Measurements from ENCODE around the gene NUP62. TPM values are rescaled to one million over a fixed set of nuclear protein-coding genes. Genes with fewer than 3 reads are reported as not detected.

Gene NUP62
- total RNA-seq, 1 donor from 2014 or later: 88.8 TPM

- H3K27ac Mint-ChIP-seq: no peak overlapping the region
- H3K36me3 Mint-ChIP-seq: peaks cover 6% of the 10 kb centered on the region
- DNase-seq (ENCODE audit: extremely low spot score, unreplicated experiment): no peak
- peaks cover 8% of the 10 kb centered on the region for H3K4me1 Mint-ChIP-seq (ENCODE audit: unreplicated experiment)
- no peaks in the 10 kb centered on the region for H3K9me3 Mint-ChIP-seq
- H3K27me3 Mint-ChIP-seq: peaks cover 15% of the 10 kb centered on the region
- H3K4me3 Mint-ChIP-seq: peak overlapping the region; percentile 80
- TF ChIP-seq CTCF (conservative IDR thresholded peaks at IDR 0.05): peak; percentile 80
Observed at GRCh38 chr19:49889687-49890348, 39.5 kb downstream of the NUP62 start.

- H3K4me3 Mint-ChIP-seq: no peak overlapping the region
- DNase-seq (ENCODE audit: extremely low spot score, unreplicated experiment): no peak
- peaks cover 15% of the 10 kb centered on the region for H3K27me3 Mint-ChIP-seq
- H3K4me1 Mint-ChIP-seq (ENCODE audit: unreplicated experiment): peaks cover 8% of the 10 kb centered on the region
- H3K36me3 Mint-ChIP-seq: peaks cover 11% of the 10 kb centered on the region
- no peaks in the 10 kb centered on the region for H3K9me3 Mint-ChIP-seq
- no peak overlapping the region for H3K27ac Mint-ChIP-seq
- TF ChIP-seq CTCF (conservative IDR thresholded peaks at IDR 0.05): no peak
Observed at GRCh38 chr19:49889038-49889686, 40.1 kb downstream of the NUP62 start.

- no peak overlapping the region for H3K4me3 Mint-ChIP-seq
- peaks cover 11% of the 10 kb centered on the region for H3K36me3 Mint-ChIP-seq
- no peaks in the 10 kb centered on the region for H3K9me3 Mint-ChIP-seq
- peaks cover 8% of the 10 kb centered on the region for H3K4me1 Mint-ChIP-seq (ENCODE audit: unreplicated experiment)
- TF ChIP-seq CTCF (conservative IDR thresholded peaks at IDR 0.05): no peak
- no peak overlapping the region for H3K27ac Mint-ChIP-seq
- DNase-seq (ENCODE audit: extremely low spot score, unreplicated experiment): no peak
- peaks cover 15% of the 10 kb centered on the region for H3K27me3 Mint-ChIP-seq
Observed at GRCh38 chr19:49888510-49888824, 40.8 kb downstream of the NUP62 start.

GRCh38 chr19:49887665-49888509 lies 41.4 kb downstream of the NUP62 start:
- H3K4me1 Mint-ChIP-seq (ENCODE audit: unreplicated experiment): peaks cover 7% of the 10 kb centered on the region
- H3K4me3 Mint-ChIP-seq: no peak overlapping the region
- no peak for TF ChIP-seq CTCF (conservative IDR thresholded peaks at IDR 0.05)
- no peak for DNase-seq (ENCODE audit: extremely low spot score, unreplicated experiment)
- no peaks in the 10 kb centered on the region for H3K9me3 Mint-ChIP-seq
- no peak overlapping the region for H3K27ac Mint-ChIP-seq
- H3K27me3 Mint-ChIP-seq: peaks cover 14% of the 10 kb centered on the region
- H3K36me3 Mint-ChIP-seq: peaks cover 15% of the 10 kb centered on the region

- no peak for DNase-seq (ENCODE audit: extremely low spot score, unreplicated experiment)
- Mint-ChIP-seq H3K27ac (no peak overlapping the region), H3K4me1 (ENCODE audit: unreplicated experiment) (no peaks in the 10 kb centered on the region), H3K4me3 (no peak overlapping the region), H3K36me3 (peaks cover 17% of the 10 kb centered on the region), H3K9me3 (no peaks in the 10 kb centered on the region), H3K27me3 (peaks cover 7% of the 10 kb centered on the region)
- TF ChIP-seq CTCF (conservative IDR thresholded peaks at IDR 0.05): no peak
Observed at GRCh38 chr19:49887037-49887664, 42.2 kb downstream of the NUP62 start.

Data from type B pancreatic cell (in vitro differentiated cells).